GM12892 (cell line): ENCODE measurements around the gene BAIAP2L2.

Source experiments
- POLR2A ChIP-seq: IDR thresholded peaks from 2 replicates; pipeline ENCODE4 v1.6.1; 2011; ENCODE audit warnings: low read depth, low read length, control low read depth
- POLR2AphosphoS5 ChIP-seq: IDR thresholded peaks from 2 replicates; pipeline ENCODE4 v1.6.1; 2011; ENCODE audit warnings: low read depth, low read length, control low read depth
- TAF1 ChIP-seq: IDR thresholded peaks from 2 replicates; pipeline ENCODE4 v1.6.1; 2011; ENCODE audit warnings: low read depth, mild to moderate bottlenecking, control low read depth, low read length, borderline replicate concordance

DNA sequence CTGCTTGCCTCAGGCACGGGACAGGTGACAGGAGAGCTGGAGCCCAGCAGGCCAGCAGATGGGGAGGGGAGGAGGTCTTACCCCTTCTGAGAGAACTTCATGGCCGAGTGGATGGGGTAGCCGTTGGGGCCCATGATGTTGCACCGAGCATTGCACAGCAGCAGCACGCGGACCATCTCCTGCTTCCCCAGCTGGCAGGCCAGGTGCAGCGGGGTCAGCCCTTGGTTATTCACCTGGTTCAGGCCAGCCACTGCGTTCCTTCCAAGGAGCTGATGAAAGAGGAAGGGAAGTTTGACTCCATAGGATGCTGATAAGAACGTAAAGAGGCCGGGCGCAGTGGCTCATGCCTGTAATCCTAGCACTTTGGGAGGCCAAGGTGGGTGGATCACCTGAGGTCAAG, 29.4 kb upstream of the BAIAP2L2 start:
- TF ChIP-seq POLR2A: no peak
- TF ChIP-seq POLR2AphosphoS5: no peak
- TF ChIP-seq TAF1: no peak
